Fibroblast of skin of left biceps (primary cell): ENCODE measurements around the gene TMEM131.

Experiments
- DNase-seq, 2 experiments: peaks; one replicate each; pipeline ENCODE4 v3.0.0-alpha.2; 2013; ENCODE audit warnings: low read depth in 2 of 2

The TMEM131 gene

DNA sequence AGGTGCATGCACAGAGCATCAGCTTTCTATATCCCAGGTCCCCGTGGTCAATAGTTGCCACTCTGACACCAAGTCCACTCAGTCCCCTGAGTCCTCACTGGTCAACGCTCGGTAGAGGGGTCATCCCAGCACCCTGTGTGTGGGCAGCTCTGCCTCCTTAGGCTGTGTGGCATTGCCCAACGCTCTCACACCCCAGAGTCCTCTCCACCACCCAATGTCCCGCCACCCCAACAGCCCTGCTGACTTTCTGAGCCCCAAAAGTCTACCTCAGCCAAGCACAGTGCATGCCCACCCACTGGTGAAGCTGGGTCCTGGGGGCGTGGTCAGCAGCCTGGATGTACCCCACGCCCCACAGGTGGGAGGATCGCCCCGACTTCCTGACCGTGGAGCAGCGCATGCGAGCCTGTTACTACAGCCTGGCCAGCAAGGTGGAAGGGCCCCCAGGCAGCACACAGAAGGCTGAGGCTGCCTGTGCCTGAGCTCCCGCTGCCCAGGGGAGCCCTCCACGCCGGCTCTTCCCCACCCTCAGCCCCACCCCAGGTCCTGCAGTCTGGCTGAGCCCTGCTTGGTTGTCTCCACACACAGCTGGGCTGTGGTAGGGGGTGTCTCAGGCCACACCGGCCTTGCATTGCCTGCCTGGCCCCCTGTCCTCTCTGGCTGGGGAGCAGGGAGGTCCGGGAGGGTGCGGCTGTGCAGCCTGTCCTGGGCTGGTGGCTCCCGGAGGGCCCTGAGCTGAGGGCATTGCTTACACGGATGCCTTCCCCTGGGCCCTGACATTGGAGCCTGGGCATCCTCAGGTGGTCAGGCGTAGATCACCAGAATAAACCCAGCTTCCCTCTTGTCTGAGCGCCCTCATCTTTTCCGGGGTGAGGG, 256.5 kb downstream of the TMEM131 start:
- no peak for DNase-seq

DNA sequence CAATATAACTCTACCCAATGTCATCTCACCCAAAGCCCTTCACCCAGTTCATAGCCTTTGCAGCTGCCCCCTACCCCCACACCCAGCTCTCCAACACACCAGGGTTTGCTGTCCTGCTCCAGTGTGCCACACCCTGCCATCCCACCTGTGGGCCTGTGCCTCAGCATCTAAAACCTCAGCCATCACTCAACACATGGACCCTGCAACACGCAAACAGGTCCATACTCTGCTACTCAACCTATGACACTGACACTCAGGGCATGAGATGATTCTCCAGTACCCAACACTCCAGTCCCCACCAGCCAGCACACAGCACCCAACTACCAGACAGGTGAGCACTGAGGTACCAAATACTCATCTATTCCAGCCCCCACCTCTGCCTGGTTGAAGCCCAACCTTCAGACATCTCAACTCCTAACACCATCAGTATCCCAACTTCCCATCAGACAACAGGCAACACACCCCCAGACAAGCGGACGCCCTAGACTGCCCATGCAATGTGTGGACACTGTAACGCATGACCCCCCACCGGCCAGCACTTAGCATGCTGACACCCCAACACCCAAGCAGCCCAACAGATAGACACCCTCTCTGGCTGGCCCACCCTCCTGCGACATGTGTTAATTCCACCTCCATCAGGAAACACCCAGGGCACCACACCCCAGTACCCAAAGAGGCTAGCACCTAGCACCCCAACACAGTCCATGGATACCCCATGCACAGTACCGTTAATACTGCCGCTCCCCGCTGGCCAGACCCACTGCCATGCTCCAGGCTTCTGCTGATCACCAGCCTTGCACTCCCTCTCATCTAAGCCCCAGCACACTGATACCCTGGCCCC, 257.3 kb downstream of the TMEM131 start:
- no peak for DNase-seq

DNA sequence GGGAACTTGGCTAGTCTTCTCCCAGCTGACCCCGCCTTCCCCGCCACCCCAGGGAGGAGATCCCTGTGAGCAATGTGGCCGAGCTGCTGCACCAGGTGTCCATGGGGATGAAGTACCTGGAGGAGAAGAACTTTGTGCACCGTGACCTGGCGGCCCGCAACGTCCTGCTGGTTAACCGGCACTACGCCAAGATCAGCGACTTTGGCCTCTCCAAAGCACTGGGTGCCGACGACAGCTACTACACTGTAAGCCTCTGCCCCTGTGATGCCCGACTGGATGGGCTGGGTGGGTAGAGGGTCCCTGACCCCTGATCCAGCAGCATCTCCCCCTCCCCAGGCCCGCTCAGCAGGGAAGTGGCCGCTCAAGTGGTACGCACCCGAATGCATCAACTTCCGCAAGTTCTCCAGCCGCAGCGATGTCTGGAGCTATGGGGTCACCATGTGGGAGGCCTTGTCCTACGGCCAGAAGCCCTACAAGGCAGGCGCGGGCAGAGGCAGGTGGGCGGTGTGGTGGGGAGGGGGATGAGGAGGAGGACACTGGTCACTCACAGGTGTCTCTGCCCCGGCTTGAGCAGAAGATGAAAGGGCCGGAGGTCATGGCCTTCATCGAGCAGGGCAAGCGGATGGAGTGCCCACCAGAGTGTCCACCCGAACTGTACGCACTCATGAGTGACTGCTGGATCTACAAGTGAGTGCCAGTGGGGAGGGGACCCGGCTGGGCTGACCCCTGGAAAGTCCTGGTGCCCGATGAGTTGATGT, 258.1 kb downstream of the TMEM131 start:
- DNase-seq = no peak

GRCh38 chr2:97736608-97737330, 259.0 kb downstream of the TMEM131 start:
- no peak for DNase-seq

DNA sequence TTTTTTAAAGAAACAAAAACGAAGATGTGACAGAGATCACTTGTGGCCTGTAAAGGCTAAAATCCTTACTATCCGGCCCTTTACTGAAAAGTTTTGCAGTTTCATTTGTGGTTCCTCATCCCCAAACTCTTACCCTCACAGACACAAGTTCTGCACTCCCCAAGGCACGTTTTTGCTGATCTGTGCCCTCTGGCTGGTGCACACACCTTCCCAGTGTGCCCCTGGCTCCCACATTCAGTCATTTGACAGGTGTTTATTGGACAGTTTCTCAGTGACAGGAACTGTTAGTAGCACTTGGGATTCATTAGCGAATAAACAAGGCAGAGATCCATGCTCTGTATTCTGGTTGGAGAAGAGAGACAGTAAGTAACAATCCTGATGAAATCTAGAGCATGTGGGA, 259.6 kb downstream of the TMEM131 start:
- DNase-seq = no peak

GRCh38 chr2:97735161-97735561, 260.6 kb downstream of the TMEM131 start:
- no peak for DNase-seq

DNA sequence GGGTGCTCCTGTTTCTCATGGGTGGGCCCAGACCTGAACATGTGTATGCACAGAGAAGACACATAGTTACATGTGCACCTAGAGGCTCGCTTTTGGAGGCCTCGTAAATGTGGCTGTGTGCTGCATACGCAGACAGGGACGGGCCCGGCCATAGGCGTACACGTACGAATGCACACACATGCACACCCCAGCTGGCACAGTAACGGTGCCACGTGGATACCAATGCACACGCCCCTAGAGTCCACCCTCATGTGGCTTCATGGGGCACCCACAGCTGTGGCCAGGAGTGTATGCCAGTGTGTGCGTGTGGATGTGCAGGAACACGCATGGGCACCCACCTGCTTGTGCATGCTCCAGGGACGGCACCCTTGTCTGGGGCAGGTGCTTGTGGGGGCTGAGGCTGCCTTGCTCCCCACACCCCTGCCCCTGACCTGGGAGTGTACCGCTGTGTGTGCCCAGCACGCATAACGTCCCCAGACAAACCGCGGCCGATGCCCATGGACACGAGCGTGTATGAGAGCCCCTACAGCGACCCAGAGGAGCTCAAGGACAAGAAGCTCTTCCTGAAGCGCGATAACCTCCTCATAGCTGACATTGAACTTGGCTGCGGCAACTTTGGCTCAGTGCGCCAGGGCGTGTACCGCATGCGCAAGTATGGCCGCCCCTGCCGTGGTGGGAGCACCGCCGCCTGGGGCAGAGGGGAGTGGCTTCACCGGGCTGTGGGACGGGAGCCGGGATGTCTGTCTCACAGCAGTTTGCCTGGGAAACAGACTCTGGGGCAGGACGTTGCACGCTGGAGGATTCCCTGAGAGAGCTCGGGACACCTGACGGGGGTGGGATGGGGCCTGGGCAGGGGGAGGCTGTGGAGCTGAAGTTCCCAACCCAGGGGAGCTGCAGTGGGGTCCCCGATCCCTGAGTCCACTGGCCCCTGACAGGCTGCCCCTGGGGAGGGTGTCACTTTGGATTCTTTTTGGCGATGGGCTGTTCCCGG, 261.4 kb downstream of the TMEM131 start:
- DNase-seq = no peak

GRCh38 chr2:97733341-97734035, 262.3 kb downstream of the TMEM131 start:
- no peak for DNase-seq

- DNase-seq = no peak
Measured at GRCh38 chr2:97732436-97733340, 263.1 kb downstream of the TMEM131 start.

DNA sequence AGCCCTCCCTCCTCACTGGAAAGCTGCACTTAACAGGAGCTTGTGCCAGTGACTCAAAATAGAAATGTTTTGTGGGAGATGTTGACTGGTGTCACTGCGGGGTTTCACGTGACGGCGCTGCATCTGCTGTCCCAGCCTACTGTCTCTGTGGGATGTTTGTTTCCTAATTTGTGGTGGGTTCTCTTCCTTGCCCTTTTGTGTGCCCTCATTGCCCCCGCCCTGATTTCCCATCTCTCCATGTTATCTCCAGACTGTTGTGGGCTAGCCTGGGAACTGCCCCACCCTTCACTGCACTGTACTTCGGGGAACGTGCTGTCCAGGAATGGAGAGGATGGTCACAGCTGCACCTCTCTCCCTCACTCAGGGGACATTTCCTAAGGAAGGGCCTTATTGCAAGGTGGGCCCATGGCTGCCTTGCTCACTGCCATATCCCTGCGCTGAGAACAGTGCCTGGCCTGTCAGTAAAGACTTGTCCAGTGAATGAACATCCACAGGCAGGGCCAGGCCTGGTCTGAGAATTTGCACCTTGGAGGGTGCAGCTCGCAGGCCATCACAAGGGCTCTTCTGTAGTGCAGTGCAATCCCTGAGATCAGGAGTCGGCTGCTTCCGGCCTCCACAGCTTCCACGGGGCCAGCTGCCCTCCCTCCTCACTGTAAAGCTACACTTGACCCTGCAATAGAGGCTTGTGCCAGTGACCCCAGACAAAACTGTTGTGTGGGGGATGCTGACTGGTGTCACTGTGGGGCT, 264.3 kb downstream of the TMEM131 start:
- DNase-seq = no peak

- no peak for DNase-seq
Measured at GRCh38 chr2:97730245-97730644, 265.5 kb downstream of the TMEM131 start.

DNA sequence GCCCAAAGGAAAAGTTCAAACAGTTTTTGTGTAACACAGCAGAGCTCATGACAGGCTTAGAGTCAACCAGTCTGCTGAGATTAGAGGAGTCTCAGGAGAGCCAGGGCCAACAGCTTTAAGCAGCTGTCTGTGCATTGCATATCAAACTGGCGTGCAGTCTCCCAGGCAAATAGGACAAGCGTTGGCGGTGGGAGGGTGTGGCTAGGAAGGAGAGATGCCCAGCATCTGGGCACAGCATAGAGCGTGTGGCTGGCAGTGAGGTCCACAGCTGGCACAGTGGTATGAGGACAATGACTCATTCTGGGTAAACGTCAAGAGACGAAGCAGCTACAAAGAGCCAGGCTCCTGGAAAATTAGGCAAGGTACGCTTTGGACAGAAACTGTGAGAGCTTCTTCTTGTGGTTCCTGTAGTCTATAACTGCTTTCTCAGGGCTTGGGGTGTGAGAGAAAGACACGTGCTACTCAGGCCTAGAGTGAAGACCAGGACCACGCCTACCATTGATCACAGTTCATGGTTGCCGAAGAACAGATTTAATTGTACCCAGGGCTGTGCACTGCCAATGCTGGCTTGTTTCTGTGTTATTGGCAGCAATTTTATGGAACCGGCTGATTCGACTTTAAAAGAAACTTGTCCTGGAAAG, 267.5 kb downstream of the TMEM131 start:
- no peak for DNase-seq

GRCh38 chr2:97727296-97727695, 268.5 kb downstream of the TMEM131 start:
- DNase-seq = no peak

- no peak for DNase-seq
Measured at GRCh38 chr2:97726261-97727064, 269.3 kb downstream of the TMEM131 start.

GRCh38 chr2:97724946-97725688, 270.6 kb downstream of the TMEM131 start:
- DNase-seq = no peak

DNA sequence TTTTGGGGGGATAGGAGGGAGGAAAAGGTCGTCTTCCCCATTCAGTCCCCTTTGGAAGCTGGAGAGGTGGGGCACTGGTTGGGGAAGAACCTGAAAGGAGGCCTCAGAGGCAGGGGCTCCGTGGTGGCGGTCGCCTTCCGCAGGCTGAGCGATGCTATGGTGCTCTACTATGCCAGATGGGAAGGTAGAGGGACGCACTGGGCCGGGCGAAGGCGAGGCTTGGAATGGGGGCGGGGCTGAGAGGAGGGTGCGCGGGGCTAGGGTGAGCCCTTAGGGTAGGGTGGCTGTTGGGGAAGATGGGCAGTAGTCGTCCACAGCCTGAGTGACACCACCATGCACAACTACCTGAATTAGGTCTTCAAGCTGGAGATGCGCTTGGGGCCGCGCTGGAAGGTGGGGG, 271.2 kb downstream of the TMEM131 start:
- DNase-seq = no peak
